HG03565 (cell line): ENCODE data around the gene NELFCD.
"Not testable (repeated sequence)": the region's sequence is repeated elsewhere in the genome, so short reads cannot be mapped to it uniquely, and the experiment has no call there.

ENCODE experiments used
- ATAC-seq: cut with Tn5 transposase; IDR thresholded peaks from one replicate; pipeline ENCODE4 v1.9.1; 2021; ENCODE audit warnings: mild to moderate bottlenecking, moderate library complexity; ENCODE audit not compliant: unreplicated experiment

NELFCD gene

DNA sequence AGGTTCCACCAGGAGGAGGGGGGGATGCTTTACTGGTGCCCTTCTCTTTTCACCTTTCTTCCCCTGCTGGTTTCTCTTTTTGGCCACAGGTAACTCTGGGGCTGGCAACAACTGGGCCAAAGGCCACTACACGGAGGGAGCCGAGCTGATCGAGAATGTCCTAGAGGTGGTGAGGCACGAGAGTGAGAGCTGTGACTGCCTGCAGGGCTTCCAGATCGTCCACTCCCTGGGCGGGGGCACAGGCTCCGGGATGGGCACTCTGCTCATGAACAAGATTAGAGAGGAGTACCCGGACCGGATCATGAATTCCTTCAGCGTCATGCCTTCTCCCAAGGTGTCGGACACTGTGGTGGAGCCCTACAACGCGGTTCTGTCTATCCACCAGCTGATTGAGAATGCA, 42.6 kb downstream of the NELFCD start:
- no peak for ATAC-seq

DNA sequence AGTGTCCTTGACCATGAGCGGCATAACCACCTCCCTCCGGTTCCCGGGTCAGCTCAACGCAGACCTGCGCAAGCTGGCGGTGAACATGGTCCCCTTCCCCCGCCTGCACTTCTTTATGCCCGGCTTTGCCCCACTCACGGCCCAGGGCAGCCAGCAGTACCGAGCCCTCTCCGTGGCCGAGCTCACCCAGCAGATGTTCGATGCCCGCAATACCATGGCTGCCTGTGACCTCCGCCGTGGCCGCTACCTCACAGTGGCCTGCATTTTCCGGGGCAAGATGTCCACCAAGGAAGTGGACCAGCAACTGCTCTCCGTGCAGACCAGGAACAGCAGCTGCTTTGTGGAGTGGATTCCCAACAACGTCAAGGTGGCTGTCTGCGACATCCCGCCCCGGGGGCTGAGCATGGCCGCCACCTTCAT, 43.1 kb downstream of the NELFCD start:
- ATAC-seq: no peak

DNA sequence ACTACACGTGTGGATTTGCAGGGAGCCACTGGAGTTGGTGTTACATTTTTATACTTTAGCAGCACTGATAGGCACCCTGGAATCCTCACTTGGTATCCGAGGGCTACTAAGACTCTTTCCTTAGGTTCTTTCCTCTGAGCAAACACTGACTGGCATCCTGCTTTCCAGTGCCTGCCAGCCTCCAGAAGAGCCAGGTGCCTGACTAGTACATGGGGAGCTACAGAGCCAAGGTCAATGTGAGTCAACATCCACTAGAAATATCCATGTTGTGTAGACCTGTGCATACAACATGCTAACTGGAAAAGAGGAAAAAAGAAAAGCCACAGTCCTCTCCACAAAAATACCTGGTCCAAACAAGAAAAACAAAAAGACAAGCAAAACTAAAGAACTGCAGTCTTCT, 44.0 kb downstream of the NELFCD start:
- ATAC-seq: no peak

DNA sequence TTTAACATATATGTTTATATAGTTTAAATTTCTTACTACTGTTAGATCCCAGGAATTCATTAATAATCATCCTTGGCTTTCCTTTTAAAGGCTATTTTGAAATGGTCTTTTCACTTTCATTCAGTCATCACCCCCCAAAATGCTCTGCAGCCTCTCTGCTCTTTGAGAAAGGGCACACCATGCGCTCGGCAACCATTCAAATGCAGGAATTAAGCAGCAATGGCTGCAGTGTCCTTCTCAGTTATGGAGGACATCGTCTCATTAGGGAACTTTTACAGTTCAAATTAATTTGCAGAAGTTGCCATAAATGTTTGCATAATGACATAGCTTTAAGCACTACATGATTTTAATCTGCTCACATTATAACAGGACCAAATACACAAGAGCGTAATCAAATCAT, 44.5 kb downstream of the NELFCD start:
- no peak for ATAC-seq

DNA sequence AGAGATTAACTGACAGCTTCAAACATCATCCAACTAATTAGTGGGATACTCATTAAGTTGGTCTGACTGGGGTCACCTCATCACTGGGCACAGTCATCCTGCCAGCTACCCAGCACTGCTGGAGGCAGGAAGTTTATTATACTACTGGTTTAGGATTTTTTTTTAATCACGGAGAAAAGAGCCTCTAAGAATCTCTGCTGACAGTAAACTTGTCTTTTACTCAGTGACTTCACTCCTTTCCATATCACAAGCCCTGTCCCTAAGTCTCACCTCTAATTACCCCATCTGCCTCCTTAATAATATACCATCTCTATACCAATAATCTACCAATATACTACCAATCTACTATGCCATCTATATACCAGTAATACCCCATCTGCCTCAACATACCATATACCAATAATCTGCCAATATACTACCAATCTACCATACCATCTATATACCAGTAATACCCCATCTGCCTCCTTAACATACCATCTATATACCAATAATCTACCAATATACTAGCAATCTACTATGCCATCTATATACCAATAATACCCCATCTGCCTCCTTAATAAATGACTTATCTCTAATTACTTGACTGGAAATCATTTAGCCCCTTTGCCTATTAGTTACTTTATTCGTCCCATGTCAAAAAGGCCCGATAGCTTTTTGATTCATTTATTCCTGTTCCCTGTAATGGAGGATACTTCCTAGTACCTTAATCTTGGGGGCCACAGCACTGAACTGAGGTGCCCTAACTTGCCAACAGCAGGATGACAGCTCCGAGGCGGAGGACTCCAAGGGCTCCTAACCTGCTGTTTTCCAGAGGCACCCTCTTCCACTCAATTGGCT, 46.1 kb downstream of the NELFCD start:
- ATAC-seq: no peak

DNA sequence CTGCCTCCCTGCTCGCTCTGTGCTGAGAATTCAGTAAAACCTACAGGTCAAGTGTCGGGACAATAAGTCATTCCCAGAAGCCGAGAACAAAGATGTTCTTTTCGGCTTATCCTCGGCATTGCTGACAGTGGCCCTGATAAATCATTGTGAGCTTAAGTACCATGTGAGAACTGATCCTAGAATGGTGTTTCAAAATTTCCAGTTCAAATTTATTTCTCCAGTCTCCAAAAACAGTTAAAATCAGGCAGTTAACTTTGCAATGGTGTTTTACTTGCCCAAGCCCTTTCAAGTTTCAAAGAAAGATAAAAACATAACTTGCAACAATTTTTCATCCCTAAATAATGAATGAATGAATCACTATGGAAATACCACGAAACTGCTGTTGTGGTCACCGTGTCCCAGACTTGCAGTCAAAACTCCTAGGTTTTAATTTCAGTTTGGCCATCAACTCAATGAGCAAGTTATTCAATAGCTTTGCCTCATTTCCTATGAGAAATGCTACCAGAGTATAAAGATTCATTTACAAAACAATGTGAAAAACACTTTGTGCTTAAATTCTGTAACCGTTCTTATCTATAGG, 46.8 kb downstream of the NELFCD start:
- ATAC-seq: no peak

DNA sequence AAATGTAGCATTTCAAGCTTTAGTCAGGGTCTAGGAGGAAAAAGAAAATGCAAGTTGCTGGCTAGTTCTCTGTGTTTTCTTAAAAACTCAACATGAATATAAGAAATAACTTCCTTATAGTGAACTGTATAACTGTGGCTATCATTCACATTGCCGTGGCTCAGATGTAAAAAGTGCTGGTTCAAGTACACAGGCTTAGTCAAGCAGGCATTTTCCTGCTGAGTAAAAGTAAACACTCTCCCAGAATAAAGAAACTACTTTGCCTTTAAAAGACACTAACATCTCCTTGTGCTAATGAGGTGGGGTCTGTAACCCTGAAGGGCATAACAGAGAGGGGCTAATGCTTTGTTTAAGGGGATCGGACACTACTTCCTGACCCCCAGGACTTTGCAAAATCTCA, 47.8 kb downstream of the NELFCD start:
- no peak for ATAC-seq

DNA sequence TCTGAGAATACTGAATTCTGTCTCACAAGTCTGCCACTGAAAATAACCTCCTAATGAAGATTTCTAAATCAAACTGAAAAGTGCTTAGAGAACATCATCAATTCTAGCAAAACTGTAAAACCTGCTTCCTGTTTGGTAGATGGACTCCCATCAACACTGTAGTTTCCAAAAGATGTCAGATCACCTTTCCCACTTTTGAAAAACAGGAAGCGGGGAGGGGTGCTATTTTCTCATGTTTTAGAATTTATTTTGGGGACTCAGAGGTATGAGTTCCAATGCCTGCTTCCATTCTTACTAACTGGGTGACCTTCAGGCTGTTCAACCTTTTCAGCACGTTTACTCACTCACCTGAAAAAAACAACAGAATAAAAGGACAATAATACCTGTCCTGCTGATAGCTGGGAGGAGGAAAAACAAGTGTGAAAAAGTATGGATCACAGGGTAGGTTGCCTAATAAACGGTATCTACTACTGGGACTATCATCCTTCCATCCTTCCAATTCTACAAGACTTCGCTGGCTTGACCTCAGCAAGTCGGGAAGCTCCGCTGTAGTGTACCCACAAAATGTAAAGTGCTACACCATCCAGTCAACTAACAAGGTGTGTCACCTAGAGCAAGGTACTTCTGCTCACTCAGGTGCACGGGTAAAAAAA, 50.0 kb downstream of the NELFCD start:
- no peak for ATAC-seq

DNA sequence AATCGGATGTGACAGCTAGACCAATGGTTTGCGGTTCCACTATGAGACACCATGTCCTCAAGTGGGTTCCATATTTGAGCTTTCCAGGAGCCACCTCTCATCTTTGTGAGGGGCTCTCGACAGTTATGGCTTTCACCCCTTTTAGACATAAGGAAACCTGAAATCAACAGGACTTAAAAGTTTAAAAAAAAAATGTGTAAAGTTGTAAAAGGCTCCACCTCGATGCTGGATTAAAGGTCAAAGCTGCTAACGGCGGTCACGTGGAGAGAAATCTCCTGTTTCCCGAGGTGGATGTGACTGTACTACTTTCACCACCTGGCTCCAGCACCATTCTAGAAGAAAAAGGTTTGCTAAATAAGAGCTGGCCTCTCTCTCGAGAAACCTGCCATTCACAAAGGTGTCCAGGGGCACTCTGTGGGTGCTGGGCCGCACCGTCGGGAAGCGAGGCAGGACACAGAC, 50.5 kb downstream of the NELFCD start:
- no peak for ATAC-seq

DNA sequence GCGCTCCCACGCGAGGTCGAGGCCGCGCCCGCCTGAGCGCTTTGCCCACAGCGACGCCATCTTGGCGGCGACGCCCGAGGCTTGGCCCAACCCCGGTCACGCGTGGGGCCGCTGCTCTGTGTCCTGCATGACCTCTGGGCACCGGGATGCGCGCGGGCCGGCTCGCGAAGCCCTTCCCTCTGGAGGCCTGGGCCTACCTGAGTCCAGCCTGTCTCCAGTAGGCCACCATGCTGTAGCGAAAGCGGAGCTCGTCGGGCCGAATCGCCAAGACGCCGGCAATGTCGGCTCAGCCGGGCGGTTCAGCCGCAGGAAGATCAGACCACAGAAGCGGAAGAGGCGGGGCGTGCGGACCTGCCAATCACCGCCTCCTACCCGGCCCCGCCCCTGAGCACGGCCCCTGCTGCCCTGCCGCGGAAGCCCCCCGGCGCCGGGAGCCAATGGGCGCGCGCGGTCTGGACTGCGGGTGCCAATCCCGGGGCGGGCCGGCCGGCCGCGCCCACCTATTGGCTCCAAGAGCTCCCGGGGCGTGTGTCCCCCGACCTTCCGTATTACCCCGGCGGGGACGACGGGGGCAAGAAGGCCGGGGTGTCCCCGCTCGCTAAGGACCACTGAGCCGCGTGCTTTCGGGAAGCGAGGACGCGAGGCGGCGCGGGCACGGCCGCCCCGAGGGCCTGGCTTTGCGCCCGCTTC, 51.1 kb downstream of the NELFCD start, which contains the start of gene ATP5F1E:
TSS of gene ATP5F1E (minus strand) at position 313 of the 690 bp plus-strand sequence. CDS start at position 229, 84 bp downstream.
- ATAC-seq: peak; percentile 81

DNA sequence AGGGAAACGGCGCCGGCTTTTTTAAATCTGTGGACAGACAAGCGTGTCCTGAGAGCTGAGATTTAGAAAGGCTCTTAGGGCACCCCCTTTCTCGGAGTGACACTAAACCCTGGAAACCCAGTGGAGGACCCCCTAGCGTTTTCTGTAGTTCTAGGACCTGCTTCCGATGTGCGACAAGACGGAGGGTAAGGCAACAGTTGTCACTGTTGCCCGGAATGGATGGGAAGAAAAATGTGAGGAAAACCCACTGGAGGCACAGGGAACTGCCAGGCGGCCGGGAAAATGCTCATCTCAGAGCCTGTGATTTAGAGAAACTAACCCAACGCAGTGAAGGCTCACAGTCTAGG, 51.6 kb downstream of the NELFCD start:
- no peak for ATAC-seq

DNA sequence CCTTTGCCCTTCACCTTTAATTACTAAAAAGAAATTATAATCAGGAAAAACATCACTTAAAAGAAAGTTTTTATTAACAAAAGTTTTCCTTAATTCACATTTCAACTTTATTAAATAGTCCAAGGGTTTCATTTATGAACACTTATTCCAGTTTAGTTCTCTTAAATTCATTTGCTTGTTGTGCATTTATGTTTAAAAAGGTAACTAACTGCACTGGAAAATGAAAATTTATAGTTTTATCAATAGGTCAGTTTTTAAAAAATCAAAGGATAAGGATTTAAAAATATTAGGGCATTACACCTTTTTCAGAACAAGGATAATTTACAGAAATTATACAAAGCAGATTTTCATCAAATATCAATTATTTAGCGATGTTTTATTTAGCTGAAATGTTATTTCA, 52.0 kb downstream of the NELFCD start:
- ATAC-seq: no peak

DNA sequence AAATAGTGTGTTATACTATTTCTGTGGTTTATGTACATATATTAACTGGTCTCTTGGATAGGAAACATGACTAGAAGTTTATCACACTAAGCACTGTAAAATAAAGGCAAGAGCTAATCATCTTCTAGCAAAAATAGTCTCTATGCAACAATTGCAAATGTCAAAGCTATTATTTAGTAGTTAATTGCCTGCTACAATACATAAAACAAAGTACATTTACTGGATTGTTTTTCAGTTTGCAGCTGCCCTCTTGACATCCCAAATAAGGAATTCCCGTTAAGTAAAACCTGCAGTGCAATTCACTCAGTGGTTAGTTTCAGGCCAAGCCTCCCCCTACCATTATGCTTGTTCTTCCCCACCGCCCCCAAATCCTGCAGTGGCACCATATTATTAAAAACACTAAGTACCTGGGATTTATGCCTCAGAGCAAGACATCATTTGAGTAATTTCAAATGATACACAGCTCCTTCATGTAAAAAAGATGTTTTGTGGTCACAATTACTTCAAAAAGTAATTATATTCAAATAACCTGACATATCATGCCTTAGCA, 52.6 kb downstream of the NELFCD start:
- no peak for ATAC-seq

DNA sequence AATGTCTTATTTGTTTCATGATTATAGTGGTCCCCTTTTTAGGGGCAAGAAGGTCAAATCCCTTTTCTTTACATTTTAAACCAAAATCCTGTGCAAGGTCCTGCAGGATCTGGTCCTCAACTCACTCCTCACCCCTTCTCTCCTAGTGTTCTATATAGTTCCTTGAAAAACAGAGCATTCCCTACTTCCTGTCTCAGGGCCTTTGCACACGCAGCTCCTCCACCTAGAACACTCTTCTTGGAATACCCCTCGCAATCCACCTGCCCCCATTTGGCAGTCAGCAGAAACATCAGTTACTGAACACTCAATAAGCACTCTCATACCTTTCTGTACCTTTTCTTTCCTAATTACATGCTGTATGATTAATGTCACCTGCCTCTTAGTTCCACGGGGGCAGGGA, 54.3 kb downstream of the NELFCD start:
- no peak for ATAC-seq

DNA sequence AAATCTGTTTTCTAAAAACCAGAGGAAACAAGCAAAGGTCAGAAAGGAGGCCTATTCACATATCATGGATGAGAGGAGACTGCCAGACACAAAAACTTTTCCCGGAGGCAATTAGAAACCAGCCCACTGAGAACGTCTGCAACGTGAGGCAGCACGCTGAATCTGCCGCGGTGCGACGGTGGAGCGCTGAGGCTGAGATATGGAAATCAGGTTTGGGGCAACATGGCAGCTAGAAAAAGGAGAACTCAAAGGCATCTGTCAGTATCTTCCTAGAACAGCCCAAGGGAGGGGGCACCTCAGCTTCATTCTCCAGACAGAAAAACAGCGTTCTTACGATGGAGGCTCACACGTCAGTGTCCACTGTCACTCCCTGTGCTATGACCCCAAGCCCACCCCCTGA, 56.3 kb downstream of the NELFCD start:
- no peak for ATAC-seq

DNA sequence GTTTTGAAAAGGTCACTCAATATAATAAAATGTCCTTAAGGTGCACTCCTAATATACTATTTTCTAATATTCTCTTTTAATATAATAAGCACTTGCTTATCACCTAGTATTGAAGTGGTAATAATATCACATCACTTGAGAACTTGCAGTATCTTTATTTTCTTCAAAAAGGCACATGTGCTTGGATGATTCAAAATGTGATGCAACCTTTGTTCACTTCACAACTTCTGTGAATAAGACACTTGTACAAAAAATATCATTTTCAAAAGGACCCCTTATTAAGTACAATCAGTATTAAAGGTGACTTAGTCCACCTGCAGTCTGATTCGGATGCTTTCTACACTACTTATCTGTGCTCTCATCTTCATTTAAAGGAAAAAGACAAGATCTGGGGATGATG, 58.2 kb downstream of the NELFCD start:
- no peak for ATAC-seq

DNA sequence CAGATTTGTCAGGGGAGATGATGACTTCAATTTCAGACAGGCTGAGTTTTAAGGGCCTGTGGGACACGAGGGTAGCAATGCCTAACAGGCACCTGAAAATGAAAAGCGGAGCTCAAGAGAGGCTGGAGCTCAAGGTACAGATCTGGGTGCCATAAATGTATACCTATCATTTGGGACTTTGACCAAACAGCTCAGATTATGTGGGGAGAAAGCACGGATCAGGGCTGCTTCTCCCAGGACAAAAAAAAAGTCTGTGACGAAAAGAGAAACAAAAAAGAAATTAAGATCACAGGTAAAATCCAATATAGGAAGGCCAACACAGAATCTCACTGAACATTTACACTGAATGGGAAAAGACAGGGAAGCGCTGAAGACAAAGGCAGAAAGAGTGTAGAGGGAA, 59.6 kb downstream of the NELFCD start:
- no peak for ATAC-seq

DNA sequence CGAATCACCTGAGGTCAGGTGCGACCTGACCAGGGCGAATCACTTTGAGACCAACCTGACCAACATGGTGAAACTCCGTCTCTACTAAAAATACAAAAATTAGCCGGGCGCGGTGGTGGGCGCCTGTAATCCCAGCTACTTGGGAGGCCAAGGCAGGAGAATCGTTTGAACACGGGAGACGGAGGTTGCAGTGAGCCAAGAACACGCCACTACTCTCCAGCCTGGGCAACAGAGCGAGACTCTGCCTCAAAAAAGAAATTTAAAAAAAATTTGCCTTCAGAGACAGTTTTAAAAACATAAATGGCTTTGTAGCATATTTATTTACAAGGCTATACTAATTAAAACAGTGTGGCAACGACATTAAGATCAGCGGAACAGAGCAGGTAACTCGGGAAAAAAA, 60.4 kb downstream of the NELFCD start:
- ATAC-seq: not testable (repeated sequence)

DNA sequence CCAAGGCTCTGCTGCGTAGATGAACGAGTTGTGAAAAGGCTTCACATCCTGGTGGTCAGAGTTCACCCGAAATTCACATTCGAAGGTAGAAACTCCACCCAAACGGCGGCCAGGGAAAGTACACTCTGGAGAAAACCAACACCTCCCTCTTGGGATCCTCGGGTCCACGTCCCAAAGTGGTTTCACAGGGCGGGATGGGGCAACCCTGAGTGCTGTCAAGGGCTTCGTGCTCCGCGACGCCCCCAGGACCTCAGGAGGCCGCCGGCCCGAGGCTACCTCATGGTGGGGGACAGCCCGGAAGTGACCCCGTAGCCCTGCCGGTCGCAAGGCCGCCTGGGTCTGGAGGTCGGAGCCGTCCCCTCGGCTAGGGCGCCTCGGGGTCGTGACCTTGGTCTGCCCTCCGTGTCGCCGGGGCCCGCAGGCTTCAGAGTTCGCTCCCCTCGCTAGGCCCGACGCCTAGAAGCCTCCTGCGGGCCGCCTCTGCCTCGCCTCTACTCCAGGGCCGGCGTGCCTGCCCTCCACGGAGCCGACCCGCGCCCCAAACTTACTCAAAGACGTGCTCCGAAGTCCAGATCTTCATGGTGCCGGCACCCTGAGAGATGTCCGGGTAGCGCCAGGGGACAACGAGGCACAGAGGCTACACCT, 61.2 kb downstream of the NELFCD start, which contains the start of gene PRELID3B:
TSS of gene PRELID3B (minus strand) at position 636 of the 645 bp plus-strand sequence. CDS start at position 580, 56 bp downstream.
- ATAC-seq: peak; percentile 12
